GM18520 (cell line): ENCODE measurements around the gene OXCT1.

Source experiments
- ATAC-seq: cut with Tn5 transposase; IDR thresholded peaks from one replicate; pipeline ENCODE4 v1.9.1; 2021; ENCODE audit not compliant: unreplicated experiment

OXCT1 gene

DNA sequence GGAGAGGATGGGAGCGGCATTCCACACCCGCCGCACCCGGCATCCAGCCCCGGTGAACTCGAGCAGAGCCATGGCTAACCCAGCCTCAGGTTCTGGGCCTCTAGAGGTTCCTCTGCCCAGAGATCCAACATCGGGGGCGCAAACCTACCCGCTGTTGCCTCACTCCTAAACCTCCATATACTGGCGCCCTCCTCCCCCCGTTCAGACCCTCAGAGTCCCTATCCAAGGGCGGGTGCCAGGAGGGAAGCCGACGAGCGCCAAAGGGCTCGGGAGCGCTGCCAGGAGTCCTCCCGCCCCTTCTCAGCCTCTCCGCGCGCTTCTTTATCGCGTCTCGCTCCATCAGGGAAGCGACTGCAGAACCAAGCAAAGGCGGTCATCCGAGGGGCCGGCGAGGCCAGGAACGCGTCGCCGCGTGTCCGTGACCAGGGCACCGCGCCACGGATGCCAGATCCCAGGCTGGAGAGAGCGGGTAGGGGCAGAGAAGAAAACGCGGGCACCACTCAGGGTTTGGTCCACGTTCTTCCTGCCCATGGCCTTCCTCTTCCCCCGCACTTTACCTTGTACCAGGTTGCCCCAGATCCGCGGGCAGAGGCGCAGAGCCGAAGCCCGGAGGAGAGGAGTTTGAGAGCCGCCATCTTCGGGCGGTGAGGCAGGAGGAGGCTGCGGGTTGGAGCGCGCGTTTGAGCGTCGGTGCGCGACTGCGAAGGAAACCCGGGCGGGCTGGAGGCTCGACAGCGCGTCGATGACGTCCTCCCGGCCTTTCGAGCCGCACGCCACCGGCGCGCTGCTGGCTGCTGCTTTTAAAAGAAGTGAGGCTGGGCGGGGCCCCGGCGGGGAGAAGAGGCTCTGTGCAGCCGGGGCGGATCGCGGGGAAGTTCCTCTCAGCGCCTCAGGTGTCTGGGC, at the start of gene OXCT1:
Gene OXCT1 (minus strand): TSS at position 702 of the 903 bp plus-strand sequence. CDS start 67 bp downstream, at position 635.
- ATAC-seq, result peak; percentile 95

DNA sequence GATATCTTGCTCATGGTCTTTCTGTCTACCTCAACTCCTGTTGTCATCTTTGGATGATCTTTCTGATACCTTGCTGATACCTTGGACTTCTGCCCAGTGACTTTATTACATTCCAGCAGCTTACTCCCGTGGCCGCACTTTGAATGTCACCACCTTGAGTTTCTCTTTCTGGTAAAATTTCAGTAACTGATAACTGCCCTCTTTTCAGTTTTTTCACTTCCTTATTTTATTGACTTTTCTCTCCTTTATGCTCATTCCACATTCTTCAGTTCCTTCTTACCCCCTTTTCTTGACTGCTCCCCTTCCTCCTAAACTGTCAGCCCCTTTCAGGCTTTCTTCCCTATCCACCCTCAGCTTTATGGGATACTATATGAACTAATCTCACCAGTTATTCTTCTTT, 47.9 kb upstream of the OXCT1 start:
- ATAC-seq, result no peak

DNA sequence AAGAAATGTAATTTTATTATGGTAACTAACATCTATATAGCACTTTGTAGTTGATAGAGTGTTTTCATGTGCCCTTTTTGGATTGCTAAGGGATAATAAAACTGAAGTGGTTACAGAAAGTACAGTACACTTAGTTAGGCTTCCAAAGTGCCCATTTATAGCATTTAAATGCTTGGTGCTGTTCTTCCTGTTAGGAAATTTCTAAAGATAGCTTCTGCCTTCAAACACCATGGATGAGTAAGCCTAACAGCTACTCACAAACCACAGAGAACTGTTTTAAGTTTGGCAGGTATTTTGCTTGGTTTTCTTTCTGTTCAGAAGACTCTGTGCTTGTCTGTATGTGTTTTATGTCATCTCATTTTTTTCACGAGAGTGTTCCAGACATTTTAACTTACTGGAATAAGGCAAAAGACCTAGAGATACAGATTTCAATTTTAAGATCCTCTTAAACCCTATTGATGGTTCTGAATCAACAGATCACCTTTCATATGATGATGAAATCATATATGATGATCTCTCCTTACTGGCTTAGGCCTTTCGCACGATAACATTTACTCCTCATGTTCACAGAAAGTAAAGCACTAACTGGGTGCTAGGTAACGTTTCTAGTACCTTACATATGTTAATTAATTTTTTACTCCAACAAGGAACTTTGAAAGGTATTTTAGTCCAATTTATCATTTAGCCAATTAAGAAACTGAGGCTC, 38.3 kb upstream of the OXCT1 start:
- no peak for ATAC-seq

DNA sequence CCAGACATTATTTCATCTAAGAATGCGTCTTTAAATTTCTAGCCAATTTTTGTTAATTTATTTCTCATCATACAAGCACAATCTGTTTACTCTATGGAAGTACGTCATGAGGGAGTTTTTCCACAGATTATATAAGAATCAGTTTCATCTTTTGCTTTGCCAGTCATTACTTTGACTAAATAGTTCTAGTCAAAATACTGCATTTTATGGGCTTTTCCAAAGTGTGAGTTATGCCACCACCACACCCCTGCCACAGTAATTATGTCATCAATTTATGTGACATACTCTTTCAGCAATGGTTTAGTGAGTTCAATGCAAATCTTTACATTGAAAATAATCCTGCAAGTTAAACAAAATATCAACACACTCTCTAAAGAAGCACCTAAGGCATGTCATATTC, 35.9 kb upstream of the OXCT1 start:
- no peak for ATAC-seq

DNA sequence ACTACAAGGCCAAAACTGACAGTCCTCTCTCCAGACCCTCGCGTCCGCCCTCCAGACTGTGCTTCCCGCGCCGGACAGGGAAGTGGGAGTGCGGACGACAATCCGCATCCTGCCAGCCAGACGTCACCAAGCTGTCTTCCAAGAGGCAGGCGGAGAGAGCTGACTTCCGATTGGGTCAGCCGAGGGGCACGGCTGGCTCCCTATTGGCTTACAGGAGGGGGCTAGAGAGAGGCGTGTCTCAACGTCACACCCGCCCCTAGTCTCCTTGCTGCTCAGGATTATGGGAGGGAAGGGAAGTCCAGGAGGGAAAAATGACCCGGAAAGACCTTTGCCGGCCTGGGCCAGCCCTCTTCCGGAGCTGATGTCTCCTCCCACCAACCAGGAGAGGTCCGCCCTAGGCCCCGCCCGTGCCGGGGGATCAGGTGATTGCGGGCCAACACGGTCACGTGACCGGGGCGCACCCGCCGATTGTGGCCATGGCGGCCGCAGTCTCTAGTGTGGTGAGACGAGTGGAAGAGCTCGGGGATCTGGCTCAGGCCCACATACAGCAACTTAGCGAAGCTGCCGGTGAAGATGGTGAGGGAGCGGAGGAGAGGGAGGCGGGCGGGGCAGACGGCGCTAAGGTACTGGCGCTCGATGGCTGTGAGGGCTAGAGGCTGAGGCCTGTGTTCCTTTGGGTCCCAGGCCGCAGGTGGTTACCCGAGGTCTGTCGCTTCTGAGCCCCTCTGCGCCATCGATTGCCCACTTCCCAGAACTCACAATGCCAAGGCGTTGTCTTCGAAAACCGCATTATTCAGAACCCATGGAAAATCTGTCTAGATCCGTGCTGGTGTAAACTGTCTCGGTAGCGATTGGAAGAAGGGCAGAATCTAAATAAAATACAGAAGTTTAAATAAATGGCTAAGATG, 33.9 kb upstream of the OXCT1 start, which contains the start of gene RIMOC1:
Gene RIMOC1 (plus strand): TSS at position 453 of the 908 bp plus-strand sequence. CDS start 24 bp downstream, at position 477.
- ATAC-seq, result peak; percentile 97

DNA sequence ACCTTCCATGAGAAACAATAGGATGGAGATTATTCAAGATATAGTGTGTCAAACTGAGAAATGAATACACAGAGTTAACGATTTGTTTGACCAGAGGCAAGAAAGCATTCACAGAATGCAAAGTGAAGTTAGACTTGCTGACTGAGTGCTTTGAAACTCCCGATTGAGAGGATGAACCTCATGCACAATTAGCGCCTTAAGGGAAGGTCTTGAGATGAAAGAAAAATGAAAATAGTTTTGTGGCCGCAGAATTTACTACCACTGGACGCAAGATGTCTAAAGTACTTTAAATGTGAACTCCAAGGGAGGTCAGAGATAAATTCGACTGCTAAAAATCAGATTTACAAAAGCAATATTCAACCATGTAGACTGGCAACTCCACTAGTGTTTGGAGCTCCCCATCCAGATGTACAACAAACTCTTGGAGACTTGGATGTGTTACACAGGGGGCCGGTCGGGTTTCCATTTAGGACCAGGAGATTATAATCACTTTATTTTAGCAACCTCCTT, 33.2 kb upstream of the OXCT1 start:
- no peak for ATAC-seq

DNA sequence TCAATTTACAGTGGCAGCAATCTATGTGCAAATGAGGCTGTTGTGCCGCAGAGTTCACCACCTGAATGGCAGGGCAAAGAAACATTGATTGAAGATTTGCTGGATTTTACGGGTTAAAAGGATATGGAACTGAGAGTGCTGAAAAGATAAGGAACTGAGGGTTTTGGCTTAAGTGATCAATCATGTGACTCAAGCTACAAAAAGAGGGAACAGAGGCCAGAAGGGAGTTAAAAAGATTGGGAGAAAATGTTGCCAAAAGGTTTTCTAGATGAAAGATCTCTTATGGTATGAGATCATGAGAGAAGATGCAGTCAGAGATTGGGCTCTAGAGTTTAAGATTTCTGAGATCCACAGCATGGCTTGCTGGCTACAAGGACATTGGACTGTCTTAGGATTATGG, 26.0 kb upstream of the OXCT1 start:
- ATAC-seq, result no peak

DNA sequence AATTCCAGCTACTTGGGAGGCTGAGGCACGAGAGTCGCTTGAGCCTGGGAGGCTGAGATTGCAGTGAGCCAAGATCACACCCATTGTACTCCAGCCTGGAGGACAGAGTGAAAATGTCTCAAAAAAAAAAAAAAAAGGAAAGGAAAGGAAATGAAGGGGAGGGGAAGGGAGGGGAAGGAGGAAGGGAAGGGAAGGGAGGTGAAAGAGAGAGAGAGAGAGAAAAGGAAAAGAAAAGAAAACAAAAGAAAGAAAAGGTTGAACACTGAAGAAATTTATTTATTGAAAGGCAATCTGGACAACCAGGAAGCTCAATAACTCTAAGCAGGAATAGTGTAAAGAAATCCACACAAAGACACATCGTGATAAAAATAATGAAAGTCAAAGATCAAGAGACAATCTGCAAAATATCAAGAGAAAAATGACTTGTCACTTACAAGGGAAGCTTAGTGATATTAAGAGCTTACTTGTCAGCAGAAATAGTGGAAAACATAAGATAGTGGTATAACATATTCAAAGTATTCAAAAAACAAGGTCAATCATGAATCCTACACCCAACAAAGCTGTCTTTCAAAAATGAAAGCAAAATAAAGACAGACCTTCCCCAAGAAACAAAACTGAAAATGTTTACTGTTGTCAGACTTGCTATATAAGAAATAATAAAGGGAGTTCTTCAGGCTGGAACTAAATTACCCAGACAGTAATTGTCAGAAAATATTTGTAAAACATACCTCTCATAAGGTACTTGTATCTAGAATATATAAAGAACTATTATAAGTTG, 23.0 kb upstream of the OXCT1 start:
- ATAC-seq, result peak; percentile 44

DNA sequence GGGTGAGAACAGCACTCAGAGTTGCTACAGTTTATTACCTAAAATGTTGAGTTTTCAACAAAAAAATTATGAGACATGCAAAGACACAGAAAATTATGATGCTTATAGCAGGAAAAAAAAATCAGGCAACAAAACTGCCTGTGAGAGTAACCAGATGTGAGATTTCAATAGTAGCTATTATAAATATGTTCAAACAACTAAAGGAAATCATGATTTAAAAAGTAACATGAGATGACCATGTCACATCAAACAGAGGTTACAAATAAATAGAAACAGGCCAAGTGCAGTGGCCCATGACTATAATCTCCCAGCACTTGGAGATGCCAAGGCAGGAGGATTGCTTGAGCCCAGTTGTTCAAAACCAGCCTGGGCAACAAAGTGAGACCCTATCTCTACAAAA, 21.8 kb upstream of the OXCT1 start:
- no peak for ATAC-seq

DNA sequence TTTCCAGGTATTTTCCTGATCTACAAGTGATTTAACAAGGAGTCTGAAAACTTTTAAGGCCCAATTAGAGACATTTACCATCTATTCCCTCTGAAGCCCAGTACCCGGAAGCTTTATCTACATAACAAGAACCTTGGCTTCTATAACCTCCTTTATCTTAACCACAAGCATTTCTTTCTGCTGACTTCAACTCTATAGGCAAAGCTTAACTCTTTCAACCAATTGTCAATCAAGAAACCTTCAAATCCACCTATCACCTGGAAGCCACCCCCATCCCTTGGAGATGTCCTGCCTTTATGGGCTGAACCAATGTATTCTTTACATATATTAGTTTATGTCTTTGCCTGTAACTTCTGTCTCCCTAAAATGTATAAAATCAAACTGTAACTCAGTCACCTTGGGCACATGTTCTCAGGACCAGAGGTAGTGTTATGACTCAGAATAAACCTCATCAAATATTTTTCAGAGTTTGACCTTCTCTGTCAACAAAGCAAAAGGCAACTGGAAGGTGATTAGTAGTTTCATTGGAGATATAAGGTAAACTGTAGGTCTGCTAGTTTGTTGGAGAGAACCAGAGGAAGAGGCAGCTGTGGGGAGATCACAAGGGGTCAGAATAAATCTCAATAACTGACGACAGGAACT, 21.0 kb upstream of the OXCT1 start:
- ATAC-seq, result no peak

DNA sequence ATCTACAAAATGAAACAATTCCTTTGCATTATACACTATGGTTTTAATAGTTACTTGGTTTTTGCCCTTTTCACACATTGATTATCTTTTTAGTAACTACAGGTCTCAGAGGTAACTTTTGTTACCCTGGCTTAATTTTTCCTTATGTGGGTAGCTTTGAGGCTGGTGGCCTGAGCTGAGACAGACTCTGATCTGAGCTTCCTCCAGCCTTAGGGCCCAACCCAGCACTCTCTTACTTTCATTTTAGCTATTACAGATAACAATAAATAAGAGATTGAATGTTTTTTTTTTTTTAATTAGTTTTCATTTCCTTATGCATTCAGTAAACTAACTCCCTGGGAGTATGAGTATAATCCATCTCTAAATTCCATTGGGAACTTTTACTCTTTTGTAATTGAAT, 15.1 kb upstream of the OXCT1 start:
- ATAC-seq, result no peak

DNA sequence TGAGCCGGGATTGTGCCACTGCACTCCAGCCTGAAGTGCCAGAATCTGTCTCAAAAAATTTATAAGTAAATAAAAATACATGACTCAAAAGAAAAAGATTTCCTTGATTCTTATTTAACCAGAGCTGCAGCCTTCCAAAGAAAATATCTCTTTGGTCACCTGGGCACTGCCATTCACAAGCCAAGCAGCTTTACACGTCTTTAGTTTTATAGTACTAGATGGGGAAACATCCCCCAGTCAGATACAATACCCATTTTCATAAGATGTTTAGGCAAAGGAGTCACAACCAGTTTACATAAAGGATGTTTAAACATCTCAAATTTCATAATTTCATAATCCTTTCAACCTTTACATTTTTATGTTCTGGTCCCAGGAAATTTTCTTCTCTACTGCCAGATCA, 13.7 kb upstream of the OXCT1 start:
- no peak for ATAC-seq

DNA sequence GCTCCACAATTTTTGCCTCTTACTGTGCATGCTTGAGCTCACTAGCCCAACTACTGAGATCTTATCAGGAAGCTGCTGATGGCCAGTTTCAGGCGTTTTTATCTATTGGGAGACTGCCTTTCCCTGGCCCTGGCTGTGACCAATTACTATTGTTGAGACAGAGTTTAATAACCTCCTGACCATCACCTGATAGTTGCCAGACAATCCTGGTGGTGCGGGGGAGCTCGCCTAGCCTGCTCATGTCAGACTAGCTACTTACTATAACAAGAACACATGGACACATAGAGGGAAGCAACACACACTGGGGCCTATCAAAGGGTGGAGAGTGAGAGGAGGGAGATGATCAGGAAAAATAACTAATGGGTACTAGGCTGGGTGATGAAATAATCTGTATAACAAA, 13.0 kb upstream of the OXCT1 start:
- no peak for ATAC-seq

DNA sequence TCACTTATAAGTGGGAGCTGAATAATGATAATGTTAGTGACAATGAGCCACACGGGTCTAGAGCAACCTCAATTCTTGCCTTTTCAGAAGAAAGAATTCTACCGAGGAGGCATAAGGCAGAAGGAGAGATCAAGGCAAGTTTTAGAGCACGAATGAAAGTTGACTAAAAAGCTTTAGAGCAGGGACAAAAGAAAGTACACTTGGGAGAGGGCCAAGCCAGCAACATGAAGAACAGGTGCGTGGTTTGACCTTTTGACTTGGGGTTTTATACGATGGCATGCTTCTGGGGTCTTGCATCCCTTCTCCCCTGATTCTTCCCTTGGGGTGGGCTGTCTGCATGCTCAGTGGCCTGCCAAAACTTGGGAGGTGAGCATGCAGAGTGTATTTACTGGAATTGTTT, 12.5 kb upstream of the OXCT1 start:
- no peak for ATAC-seq

DNA sequence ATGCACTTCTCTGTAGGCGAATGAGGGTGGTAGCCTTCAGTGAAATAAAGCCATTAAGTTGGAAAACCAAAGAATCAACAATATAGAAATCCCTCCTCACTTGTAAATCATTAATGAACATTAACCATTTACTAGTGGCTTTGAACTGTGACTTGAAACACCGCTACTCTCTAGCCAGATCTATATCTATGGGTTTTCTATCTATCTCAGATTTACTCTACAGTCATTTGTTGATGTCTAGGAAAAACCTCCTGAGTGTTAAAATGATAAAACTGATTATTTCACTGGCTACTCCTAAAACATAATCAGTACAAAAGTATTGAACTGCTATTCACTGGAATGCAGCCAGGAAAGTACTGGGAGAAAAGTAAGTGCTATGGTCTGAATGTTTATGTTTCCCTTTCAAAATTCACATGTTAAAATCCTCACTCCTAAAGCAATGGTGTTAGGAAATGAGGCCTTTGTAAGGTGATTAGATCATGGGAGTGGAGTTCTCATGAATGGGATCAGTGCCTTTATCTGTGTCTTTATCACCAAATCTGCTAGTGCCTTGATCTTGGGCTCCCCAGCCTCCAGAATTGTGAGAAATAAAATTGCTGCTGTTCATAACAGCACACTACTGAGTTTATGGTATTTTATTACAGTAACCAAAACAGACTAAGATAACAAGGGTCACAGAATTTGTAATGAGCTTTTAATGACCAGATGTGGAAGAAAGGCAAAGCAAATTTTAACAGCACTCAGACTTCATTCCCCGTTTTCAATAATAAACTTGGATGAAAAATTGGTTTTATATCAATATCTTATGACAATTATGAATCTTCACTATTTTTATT, 8.6 kb upstream of the OXCT1 start:
- ATAC-seq, result no peak

DNA sequence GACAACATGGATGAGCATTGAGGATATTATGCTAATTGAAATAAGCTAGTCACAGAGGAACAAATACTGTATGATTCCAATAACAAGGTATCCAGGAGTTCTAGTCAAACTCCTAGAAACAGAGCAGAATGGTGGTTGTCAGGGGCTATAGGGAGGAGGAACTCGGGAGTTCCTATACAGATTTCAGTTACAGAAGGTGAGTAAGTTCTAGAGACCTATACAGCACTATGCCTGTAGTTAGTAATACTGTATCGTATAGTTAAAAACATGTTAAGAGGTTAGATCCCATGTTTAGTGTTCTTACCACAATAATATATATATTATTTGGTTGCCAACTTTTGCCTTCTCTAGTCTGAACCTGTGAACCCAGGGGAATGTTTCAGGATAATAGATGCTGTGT, 7.9 kb upstream of the OXCT1 start:
- ATAC-seq, result no peak

DNA sequence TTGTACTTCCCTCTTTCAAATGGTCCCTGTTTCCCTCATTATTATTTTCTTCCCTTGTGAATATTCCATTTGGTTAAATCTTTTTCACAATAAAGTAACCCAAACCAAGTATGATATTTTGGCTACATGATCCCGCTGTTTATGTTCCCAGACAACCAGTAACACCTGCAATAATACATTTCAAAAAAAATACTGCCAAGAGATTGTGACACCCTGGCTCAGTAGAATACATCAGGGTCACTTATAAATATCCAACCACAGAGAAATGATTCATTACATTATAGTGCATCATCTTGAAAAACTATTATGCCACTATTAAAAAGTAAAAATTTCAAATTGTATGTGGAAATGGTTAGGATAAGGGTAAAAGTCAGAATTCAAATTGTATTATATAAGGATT, 7.2 kb upstream of the OXCT1 start:
- no peak for ATAC-seq

DNA sequence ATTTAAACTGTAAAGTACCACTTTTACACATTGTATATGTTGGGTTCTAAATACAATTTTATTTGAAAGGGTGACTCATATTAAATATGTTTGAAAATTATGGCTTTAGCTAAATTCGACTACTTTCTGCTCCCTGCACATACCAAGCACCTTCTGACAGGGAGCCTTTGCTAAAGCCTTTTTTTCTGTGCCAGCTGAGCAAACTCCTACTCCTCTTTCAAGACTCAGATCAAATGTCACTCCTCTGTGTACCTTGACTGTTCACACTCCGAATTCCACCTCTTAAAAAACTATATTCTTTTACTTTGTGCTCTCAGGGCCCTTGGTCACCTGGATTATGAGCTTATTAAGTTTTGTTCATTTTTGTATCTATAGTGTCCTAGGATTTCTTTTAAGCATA, 6.5 kb upstream of the OXCT1 start:
- ATAC-seq, result no peak

DNA sequence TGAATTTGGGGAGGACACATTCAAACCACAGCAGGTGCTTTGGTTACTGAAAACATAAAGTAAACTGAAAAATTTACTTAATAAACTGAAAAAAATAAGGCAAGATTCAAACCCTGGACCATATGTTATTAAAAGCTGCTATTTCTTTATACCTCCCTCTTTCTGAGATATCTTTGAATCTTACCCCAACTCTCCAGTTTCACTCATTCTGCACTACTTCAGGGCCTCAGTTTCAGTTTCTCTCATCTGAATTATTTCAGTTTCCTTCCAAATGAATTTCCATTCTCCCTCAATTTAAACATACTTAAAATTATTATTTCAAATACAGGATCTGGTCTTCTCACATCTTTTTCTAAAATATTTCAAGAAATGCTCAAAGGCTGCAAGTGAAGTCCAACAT, 4.9 kb upstream of the OXCT1 start:
- ATAC-seq, result no peak
